ENCODE data around the gene GSTT4. TPM values are rescaled to one million over a fixed set of nuclear protein-coding genes. Genes with fewer than 3 reads are reported as not detected.
"Not testable (repeated sequence)": the region's sequence is repeated elsewhere in the genome, so short reads cannot be mapped to it uniquely, and the experiment has no call there.

Gene GSTT4
- total RNA-seq, 1 experiment from 2014 or later = not detected

- H3K27me3 ChIP-seq (ENCODE audit: control insufficient read depth, insufficient read depth, low read length); H3K4me3 ChIP-seq (ENCODE audit: insufficient read depth, low read depth, low read length); H3K36me3 ChIP-seq (replicated peaks; ENCODE audit: control insufficient read depth, insufficient read depth, low read length); DNase-seq: not testable (repeated sequence)
These were observed 44.0 kb downstream of the GSTT4 start, which contains the start of gene GSTT2B for GRCh38 chr22:23961084-23961771. Gene GSTT2B, minus strand, starts transcription at chr22:23961195. Its CDS starts 64 bp downstream, at chr22:23961131.

GRCh38 chr22:23956301-23956900, 48.9 kb downstream of the GSTT4 start:
- H3K4me3 ChIP-seq (ENCODE audit: insufficient read depth, low read depth, low read length); H3K36me3 ChIP-seq (replicated peaks; ENCODE audit: control insufficient read depth, insufficient read depth, low read length); H3K27me3 ChIP-seq (ENCODE audit: control insufficient read depth, insufficient read depth, low read length): not testable (repeated sequence)
- DNase-seq = peak; percentile 76

GRCh38 chr22:23955886-23956285, 49.4 kb downstream of the GSTT4 start:
- not testable (repeated sequence) for H3K36me3 ChIP-seq (replicated peaks; ENCODE audit: control insufficient read depth, insufficient read depth, low read length); H3K4me3 ChIP-seq (ENCODE audit: insufficient read depth, low read depth, low read length); H3K27me3 ChIP-seq (ENCODE audit: control insufficient read depth, insufficient read depth, low read length); DNase-seq

GRCh38 chr22:23954991-23955305, 50.3 kb downstream of the GSTT4 start:
- not testable (repeated sequence) for DNase-seq; H3K27me3 ChIP-seq (ENCODE audit: control insufficient read depth, insufficient read depth, low read length); H3K36me3 ChIP-seq (replicated peaks; ENCODE audit: control insufficient read depth, insufficient read depth, low read length); H3K4me3 ChIP-seq (ENCODE audit: insufficient read depth, low read depth, low read length)

GRCh38 chr22:23954193-23954990, 50.9 kb downstream of the GSTT4 start:
- DNase-seq; H3K27me3 ChIP-seq (ENCODE audit: control insufficient read depth, insufficient read depth, low read length); H3K4me3 ChIP-seq (ENCODE audit: insufficient read depth, low read depth, low read length); H3K36me3 ChIP-seq (replicated peaks; ENCODE audit: control insufficient read depth, insufficient read depth, low read length): not testable (repeated sequence)

GRCh38 chr22:23953485-23953884, 51.8 kb downstream of the GSTT4 start:
- H3K27me3 ChIP-seq (ENCODE audit: control insufficient read depth, insufficient read depth, low read length); H3K4me3 ChIP-seq (ENCODE audit: insufficient read depth, low read depth, low read length); H3K36me3 ChIP-seq (replicated peaks; ENCODE audit: control insufficient read depth, insufficient read depth, low read length); DNase-seq: not testable (repeated sequence)

GRCh38 chr22:23952794-23953405, 52.4 kb downstream of the GSTT4 start:
- not testable (repeated sequence) for H3K27me3 ChIP-seq (ENCODE audit: control insufficient read depth, insufficient read depth, low read length); DNase-seq; H3K4me3 ChIP-seq (ENCODE audit: insufficient read depth, low read depth, low read length); H3K36me3 ChIP-seq (replicated peaks; ENCODE audit: control insufficient read depth, insufficient read depth, low read length)

GRCh38 chr22:23951383-23951782, 53.9 kb downstream of the GSTT4 start:
- not testable (repeated sequence) for H3K36me3 ChIP-seq (replicated peaks; ENCODE audit: control insufficient read depth, insufficient read depth, low read length); H3K4me3 ChIP-seq (ENCODE audit: insufficient read depth, low read depth, low read length); H3K27me3 ChIP-seq (ENCODE audit: control insufficient read depth, insufficient read depth, low read length)
- DNase-seq = peak; percentile 54

GRCh38 chr22:23949764-23950163, 55.5 kb downstream of the GSTT4 start:
- H3K36me3 ChIP-seq (replicated peaks; ENCODE audit: control insufficient read depth, insufficient read depth, low read length); H3K4me3 ChIP-seq (ENCODE audit: insufficient read depth, low read depth, low read length): not testable (repeated sequence)

More at GRCh38 chr22:23949764-23950163, 55.5 kb downstream of the GSTT4 start:
- not testable (repeated sequence) for DNase-seq; H3K27me3 ChIP-seq (ENCODE audit: control insufficient read depth, insufficient read depth, low read length)

Other genes starting within 250 kb of the GSTT4 start
- 1.8 and 3.7 TPM in 2 replicates for gene C22orf15, start 242.5 kb downstream of the GSTT4 start, total RNA-seq (2014; rRNA removed; shearing (Covaris generic))
- 55.6 and 60.9 TPM in 2 replicates for gene CHCHD10, start 237.5 kb downstream of the GSTT4 start, total RNA-seq (2014; rRNA removed; shearing (Covaris generic))
- gene MMP11, start 232.6 kb downstream of the GSTT4 start, total RNA-seq (2014; rRNA removed; shearing (Covaris generic)) = 7.8 and 12.8 TPM in 2 replicates
- gene SMARCB1, start 218.5 kb downstream of the GSTT4 start, total RNA-seq (2014; rRNA removed; shearing (Covaris generic)) = 79.1 and 86.5 TPM in 2 replicates
- gene DERL3, start 166.4 kb downstream of the GSTT4 start, total RNA-seq (2014; rRNA removed; shearing (Covaris generic)) = 5.0 and 9.3 TPM in 2 replicates
- 10.7 and 17.4 TPM in 2 replicates for gene SLC2A11, start 147.6 kb downstream of the GSTT4 start, total RNA-seq (2014; rRNA removed; shearing (Covaris generic))
- gene MIF, start 111.1 kb downstream of the GSTT4 start, total RNA-seq (2014; rRNA removed; shearing (Covaris generic)) = 952 and 1,162 TPM in 2 replicates
- 13.1 and 18.9 TPM in 2 replicates for gene GSTT2B, start 44.3 kb downstream of the GSTT4 start, total RNA-seq (2014; rRNA removed; shearing (Covaris generic))
- gene DDTL, start 38.6 kb downstream of the GSTT4 start, total RNA-seq (2014; rRNA removed; shearing (Covaris generic)) = 3.5 and 4.2 TPM in 2 replicates
- gene DDT, start 31.0 kb downstream of the GSTT4 start, total RNA-seq (2014; rRNA removed; shearing (Covaris generic)) = 317 and 422 TPM in 2 replicates
- gene GSTT2, start 25.3 kb downstream of the GSTT4 start, total RNA-seq (2014; rRNA removed; shearing (Covaris generic)) = 0.48 TPM in 1 of 2 replicates, not detected in the other
- gene CABIN1, start 5.9 kb upstream of the GSTT4 start, total RNA-seq (2014; rRNA removed; shearing (Covaris generic)) = 55.3 and 55.9 TPM in 2 replicates
- gene SUSD2, start 176.0 kb upstream of the GSTT4 start, total RNA-seq (2014; rRNA removed; shearing (Covaris generic)) = 0.83 and 1.3 TPM in 2 replicates
- gene GGT5, start 239.6 kb upstream of the GSTT4 start, total RNA-seq (2014; rRNA removed; shearing (Covaris generic)) = 0.63 TPM in 1 of 2 replicates, not detected in the other

All from H7 (cell line).